Measurements from ENCODE around the gene MARCHF6. TPM values are rescaled to one million over a fixed set of nuclear protein-coding genes. Genes with fewer than 3 reads are reported as not detected.
A peak's percentile ranks its signal among the peaks of the same experiment; 100 is the strongest.

The MARCHF6 gene
- total RNA-seq (100 to 1,000 TPM; 108 to 192 (median 161) TPM), polyA plus RNA-seq (10 to 100 TPM; 39.3 to 91.6 TPM)
- long read RNA-seq, donor 1, full-length matches to known transcripts: 23 of 29 reads
- long read RNA-seq, donor 1, partial matches to known transcripts: 3 of 29 reads
- long read RNA-seq, donor 1, other reads (novel, unspliced or antisense): 3 of 29 reads
- long read RNA-seq, donor 2, full-length matches to known transcripts: 61 of 103 reads
- long read RNA-seq, donor 2, partial matches to known transcripts: 11 of 103 reads
- long read RNA-seq, donor 2, other reads (novel, unspliced or antisense): 31 of 103 reads
- long read RNA-seq, donor 3, full-length matches to known transcripts: 23 of 30 reads
- long read RNA-seq, donor 3, partial matches to known transcripts: 2 of 30 reads
- long read RNA-seq, donor 3, other reads (novel, unspliced or antisense): 5 of 30 reads

- TF ChIP-seq POLR2A (IDR thresholded peaks at IDR 0.05): peak; percentile 17 to 96
- TF ChIP-seq CTCF (IDR thresholded peaks at IDR 0.05): no peak
- Histone ChIP-seq H3K36me3 (no peaks in the 10 kb centered on the region), H3K27ac (peak within 1 kb of the TSS; percentile 94 to 99 (median 98)), H3K4me1 (peaks cover 5 to 57% (median 33%) of the 10 kb centered on the region in 12 donors), H3K9me3 (no peaks in the 10 kb centered on the region), H3K4me3 (peak within 1 kb of the TSS; percentile 71 to 98 (median 90)), H3K27me3 (peaks cover 0 to 6% (median 0%) of the 10 kb centered on the region in 9 donors)
- 1% methylated on average over 46 to 92 of the region's 92 CpGs for WGBS, 4 donors
- DNase-seq (peak; percentile 95 to 98 (median 96)), ATAC-seq (peak; percentile 93 to 97 (median 97))
- intact Hi-C loops (cut with DNase I): loop anchor here in 6 of 10 donors (2.0 to 10.0 kb wide), 5 partner anchors 21 to 411 kb away; partner anchors contain the start of gene DAP (in 1 of the 6)
These were observed at the start of gene MARCHF6 for GRCh38 chr5:10353241-10354047. TSS of gene MARCHF6 (plus strand) at chr5:10353695. CDS start at chr5:10353899, 204 bp downstream.

- no peak for TF ChIP-seq POLR2A (IDR thresholded peaks at IDR 0.05)
- no peak for TF ChIP-seq CTCF (IDR thresholded peaks at IDR 0.05)
- Histone ChIP-seq H3K4me1 (peaks cover 0 to 42% (median 12%) of the 10 kb centered on the region in 12 donors), H3K27ac (peak overlapping the region in 11 of 12 donors; percentile 11 to 80 (median 69)), H3K4me3 (no peak overlapping the region), H3K9me3 (no peaks in the 10 kb centered on the region), H3K27me3 (no peaks in the 10 kb centered on the region), H3K36me3 (peaks cover 0 to 3% (median 0%) of the 10 kb centered on the region in 9 donors)
- DNase-seq (no peak), ATAC-seq (peak in 2 of 4 donors; percentile 9 to 25)
- intact Hi-C loops (cut with DNase I): no loop called here
- WGBS, 4 donors: 62 to 75% (median 66%) methylated on average over 5 of the region's 5 CpGs
These were observed 49.8 kb upstream of the MARCHF6 start for GRCh38 chr5:10303699-10304170.

GRCh38 chr5:10304932-10305331, 48.6 kb upstream of the MARCHF6 start:
- Histone ChIP-seq H3K9me3 (no peaks in the 10 kb centered on the region), H3K4me3 (no peak overlapping the region), H3K4me1 (peaks cover 0 to 42% (median 12%) of the 10 kb centered on the region in 12 donors), H3K27ac (peak overlapping the region in 1 of 12 donors; percentile 80), H3K36me3 (no peaks in the 10 kb centered on the region), H3K27me3 (no peaks in the 10 kb centered on the region)
- WGBS, 4 donors: 68 to 100% (median 75%) methylated on average over 4 to 5 of the region's 5 CpGs
- ATAC-seq (no peak), DNase-seq (no peak)
- no peak for TF ChIP-seq POLR2A (IDR thresholded peaks at IDR 0.05)
- peak in 2 of 12 donors; percentile 8 to 16 for TF ChIP-seq CTCF (IDR thresholded peaks at IDR 0.05)
- intact Hi-C loops (cut with DNase I): no loop called here

Data from heart left ventricle (tissue), 16 donors.